Right kidney (tissue), 1 donor: ENCODE results near the gene FRRS1.

Experiments used
- DNase-seq: peaks from one replicate; pipeline ENCODE4 v3.0.0-alpha.2; 2016

The FRRS1 gene

DNA sequence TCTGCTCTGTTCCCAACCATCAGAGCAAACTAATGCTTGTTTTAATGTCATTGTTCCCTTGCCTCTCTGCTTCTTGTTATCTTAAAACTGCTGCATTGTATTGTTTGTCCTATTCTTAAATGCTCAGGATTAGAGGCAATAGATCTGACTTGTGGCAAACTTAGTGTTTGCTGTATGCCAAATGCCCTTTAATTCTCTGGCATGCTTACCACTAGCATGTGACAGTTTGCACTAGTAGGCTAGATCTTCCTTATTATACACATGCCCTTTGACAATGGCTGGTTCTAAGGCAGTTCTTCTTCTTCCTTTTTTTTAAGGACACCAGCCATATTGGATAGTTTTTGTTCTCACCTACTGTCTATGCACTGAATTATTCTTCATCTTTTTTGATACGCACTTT, 90.4 kb downstream of the FRRS1 start:
- DNase-seq, result no peak

- DNase-seq, result no peak
These were observed 91.1 kb downstream of the FRRS1 start for GRCh38 chr1:99675292-99675691.

DNA sequence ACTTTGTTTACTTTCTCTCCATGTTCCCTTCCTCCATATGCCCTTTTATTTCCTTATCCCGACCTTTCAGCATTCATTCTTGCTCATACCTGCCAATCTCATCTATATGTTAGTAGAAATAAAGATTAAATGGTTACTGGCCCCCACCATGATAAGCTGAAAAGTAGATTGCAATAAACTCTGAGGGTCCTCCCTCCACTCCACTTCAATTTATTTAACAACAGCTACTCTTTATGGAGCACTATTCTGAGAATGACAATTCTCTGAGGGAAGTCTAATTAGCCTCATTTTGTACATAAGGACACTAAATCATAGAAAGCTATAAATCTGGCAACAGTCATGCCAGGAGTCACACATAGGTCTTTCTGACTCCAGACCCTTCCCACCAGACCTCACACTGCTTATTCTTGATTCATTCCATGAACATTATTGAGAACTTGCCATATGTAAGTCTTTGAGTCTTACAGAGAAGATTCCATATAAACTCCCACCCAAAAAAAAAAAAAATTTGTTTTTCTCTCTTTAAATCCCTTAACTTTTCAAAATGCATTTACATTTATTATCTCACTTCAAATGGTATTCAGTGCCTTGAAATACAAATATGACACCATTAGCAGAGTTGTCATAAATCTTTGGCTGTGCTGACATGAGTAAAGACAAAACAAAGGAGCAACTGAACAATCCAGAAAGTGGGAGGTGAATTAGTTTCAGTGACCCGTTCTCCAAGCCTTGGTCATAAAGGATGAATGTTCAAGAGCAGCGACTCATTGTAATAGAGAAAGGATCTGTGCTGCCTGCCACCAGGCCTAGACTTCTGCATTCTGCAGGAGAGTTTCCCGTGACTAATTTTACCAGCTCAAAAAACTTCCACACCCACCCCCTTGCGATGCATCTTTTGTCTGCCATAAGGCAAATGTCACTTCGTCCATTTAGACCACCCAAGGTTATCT, 92.0 kb downstream of the FRRS1 start:
- no peak for DNase-seq

DNA sequence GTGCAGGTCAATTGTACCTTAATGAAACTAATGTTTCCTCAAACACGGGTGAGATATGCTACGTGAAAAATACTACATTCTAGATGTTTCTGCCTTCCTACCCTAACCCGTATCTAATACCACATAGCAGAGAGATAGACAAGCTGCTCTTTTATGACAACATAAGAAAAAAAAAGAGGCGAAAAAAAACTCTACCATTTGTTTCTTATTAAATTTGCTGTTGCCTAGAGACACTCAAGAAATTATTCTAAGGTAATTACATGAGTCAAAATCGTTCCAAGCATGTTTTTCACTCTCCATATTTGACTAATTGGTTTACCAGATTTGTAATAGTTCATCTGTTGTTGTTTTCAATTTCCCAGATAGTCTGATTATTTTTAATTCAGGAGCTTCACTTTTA, 93.1 kb downstream of the FRRS1 start:
- no peak for DNase-seq

DNA sequence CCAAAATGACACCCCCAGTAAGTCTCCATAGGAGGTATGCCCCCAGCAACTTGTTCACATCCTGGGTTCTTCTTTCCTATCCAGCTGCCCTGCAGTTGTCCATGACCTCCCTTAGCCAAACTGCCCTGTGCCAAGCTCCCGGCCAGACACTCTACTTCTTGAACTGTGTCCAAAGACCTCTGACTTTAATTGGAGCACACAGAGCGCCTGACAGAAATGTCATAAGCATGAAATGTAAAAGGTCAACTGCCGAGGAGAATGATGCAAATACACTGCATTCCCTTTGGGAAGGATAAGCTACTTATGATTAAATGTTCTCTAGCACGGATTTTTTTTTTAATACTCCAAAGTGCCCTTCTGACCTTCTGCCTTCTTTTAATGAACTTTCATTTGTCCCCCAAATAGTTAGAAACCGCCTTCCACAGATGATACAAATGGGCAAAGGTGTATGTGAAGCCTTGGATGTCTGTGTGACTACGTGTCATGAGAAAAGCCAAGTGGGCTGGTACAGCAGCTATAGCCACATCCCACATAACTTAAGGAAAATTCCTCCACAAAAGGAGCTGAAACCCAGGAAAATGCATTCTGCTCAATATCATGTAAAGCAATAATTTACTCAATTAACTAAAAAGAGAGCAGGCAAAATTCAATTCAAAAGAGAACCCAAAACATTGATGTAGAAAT, 93.8 kb downstream of the FRRS1 start:
- DNase-seq, result no peak

DNA sequence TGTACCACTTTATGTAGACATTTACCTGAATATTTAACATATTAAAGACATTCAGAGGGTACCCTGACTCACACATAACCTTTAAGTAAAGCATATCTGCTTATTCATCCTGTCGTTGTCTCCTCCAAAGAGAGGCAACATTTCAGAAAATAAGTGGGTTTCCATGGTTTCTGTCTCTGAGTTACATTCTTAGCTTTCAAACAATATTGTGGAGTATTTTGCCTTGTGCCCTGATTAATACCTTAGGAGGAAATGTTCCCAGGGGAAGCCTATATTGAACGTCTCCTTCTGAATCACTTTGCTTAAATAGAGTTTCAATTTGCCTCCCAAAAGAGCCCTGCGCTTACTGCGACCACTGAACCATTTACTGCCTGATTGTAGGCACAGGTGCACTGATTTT, 94.4 kb downstream of the FRRS1 start:
- DNase-seq, result no peak

DNA sequence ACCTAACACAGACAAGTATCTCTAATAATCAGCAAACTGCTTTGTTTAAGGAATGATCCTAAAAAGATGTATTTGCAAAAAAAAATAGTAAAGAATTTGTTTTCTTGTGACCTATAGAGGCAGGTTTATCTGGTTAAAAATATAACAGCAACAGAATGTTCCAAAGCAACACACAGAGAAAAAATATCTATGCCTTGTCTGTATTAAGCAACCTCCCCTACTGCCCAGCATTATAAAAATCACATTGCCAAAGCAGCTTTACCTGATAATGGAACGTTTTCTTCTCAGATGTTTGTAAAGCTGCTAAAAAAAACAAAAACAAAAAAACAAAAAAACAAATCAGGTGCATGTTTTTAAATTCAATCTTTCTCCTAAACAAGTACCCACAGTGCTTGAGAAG, 95.9 kb downstream of the FRRS1 start:
- no peak for DNase-seq

- no peak for DNase-seq
These were observed 96.6 kb downstream of the FRRS1 start for GRCh38 chr1:99669821-99670220.

GRCh38 chr1:99669376-99669775, 97.1 kb downstream of the FRRS1 start:
- no peak for DNase-seq

DNA sequence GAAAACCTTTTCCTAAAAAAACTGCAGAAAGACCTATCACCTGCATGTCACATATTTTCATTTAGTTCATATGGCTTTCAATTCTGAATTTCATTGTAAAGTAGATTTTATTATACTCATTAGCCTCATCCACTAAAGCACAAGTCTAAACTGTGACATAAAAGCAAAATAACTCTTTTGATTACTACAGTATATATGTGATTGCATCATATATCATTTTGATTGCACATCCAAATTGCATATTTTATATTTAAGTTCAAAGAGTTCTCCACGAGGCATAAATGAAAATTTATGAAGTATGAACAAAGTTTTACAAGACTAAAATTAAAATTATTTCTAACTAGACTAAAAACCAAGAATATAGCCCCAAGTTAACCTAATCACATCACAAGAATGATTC, 101.2 kb downstream of the FRRS1 start:
- no peak for DNase-seq

- no peak for DNase-seq
These were observed 102.9 kb downstream of the FRRS1 start for GRCh38 chr1:99663501-99663900.

GRCh38 chr1:99662539-99663080, 103.8 kb downstream of the FRRS1 start:
- DNase-seq, result no peak

DNA sequence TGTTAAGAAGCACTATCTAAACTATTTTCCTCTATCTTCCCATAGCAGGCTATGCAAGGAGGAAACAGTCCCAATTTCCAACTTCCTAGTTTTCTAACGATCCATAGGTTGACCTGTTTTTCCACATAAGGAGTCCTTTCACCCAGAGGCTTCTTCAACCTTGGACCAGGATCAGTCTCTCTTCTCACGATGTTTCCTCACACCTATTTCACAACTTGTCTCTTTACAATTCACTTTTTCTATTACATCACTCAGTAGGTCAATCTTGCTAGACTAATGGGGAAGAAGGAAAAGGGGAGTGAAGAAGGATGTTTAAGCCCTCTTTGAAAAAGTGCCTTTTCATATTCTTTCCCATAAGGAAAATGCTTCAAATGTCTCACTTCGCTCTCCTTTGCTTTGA, 104.7 kb downstream of the FRRS1 start:
- no peak for DNase-seq

DNA sequence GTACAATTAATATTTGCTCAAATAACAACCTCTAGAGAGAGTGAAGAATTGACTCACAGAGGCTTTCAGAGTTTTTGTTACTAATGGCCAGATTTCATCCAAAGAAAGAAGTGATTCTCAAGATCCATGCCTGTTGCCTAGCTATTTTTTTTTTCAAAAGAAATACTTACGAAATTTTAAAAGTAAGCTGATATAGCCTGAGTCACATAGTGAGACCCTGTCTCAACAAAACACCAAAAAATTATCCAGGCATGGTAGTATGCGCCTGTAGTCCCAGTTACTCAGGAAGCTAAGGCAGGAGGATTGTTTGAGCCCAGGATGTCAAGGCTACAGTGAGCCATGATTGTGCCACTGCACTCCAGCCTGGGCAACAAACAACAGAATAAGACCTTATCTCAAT, 105.9 kb downstream of the FRRS1 start:
- no peak for DNase-seq

- no peak for DNase-seq
These were observed 106.7 kb downstream of the FRRS1 start for GRCh38 chr1:99659755-99660210.
